ENCODE data around the gene VAMP8. TPM values are rescaled to one million over a fixed set of nuclear protein-coding genes. Genes with fewer than 3 reads are reported as not detected.

VAMP8 gene
- total and polyA plus RNA-seq, 2 donors (not counting 3 experiments of a cell fraction or from before 2014, with no cell fraction given) = 39.0 to 68.7 TPM

DNA sequence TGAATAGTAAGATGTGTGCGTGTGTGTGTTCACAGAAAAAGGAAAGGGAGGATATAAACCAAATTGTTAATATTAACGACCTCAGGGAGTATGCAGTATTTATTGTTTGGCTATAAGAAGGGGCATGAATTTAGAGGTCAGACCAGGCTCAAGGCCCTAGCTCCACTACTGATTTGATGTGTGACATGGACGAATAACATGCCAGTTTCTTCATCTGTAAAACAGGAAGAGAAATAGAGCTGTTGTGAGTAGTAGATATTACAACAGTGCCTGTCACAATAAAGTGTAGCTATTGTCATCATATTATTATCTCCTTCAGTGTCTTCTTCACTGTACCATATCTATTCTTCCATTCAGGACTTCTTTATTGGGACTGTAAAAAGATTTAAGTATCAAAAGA, 42.5 kb upstream of the VAMP8 start:
- H3K9me3 ChIP-seq (replicated peaks; ENCODE audit: control insufficient read depth, insufficient read depth, low read length) = no peaks in the 10 kb centered on the region
- H3K36me3 ChIP-seq (ENCODE audit: control insufficient read depth in 2 of 2, extremely low read depth in 1 of 2, insufficient read depth in 2 of 2, low read length in 2 of 2) = no peaks in the 10 kb centered on the region
- peaks cover 16% of the 10 kb centered on the region for H3K79me2 ChIP-seq (ENCODE audit: control insufficient read depth, insufficient read depth, low read length)
- intact Hi-C loops (cut with micrococcal nuclease) (loop anchor here (5.0 kb wide), 1 partner anchor 208 kb away; the partner anchor contains the start of gene TGOLN2), dilution Hi-C loops (cut with MboI; ENCODE audit: extremely low pct_ligation_motif_present, low sequenced_read_pairs) (no loop called here)
- H3K9me1 ChIP-seq (replicated peaks; ENCODE audit: control insufficient read depth, extremely low read depth, insufficient read depth, low read length) = no peaks in the 10 kb centered on the region
- H3K27ac ChIP-seq (ENCODE audit: insufficient read depth, low read depth, low read length) = no peak overlapping the region
- no TSS peak for BruUV-seq (replicated peaks)
- no peak overlapping the region for H3K4me3 ChIP-seq (replicated peaks in 1 of 3; ENCODE audit: insufficient read depth in 1 of 3, low read depth in 1 of 3, low read length in 3 of 3)
- no peak overlapping the region for H3K4me2 ChIP-seq (ENCODE audit: insufficient read depth, low read length)
- FAIRE-seq (no peak), DNase-seq (ENCODE audit: low read depth, low spot score) (no peak)
- ChIA-PET POLR2A (no interaction called here), CTCF (interaction anchor here (0.9 kb wide), 1 partner anchor 17 kb away, joined by 3 read pairs; no protein-coding TSS in a partner anchor)
- no peak overlapping the region for H3K9ac ChIP-seq (replicated peaks; ENCODE audit: extremely low read depth, insufficient read depth, low read length)
- no peaks in the 10 kb centered on the region for H4K20me1 ChIP-seq (replicated peaks; ENCODE audit: control insufficient read depth, extremely low read depth, insufficient read depth, low read length)
- peaks cover 0 to 3% of the 10 kb centered on the region in 2 experiments for H3K27me3 ChIP-seq (ENCODE audit: control insufficient read depth in 2 of 2, insufficient read depth in 2 of 2, low read length in 2 of 2)
- H2AFZ ChIP-seq (ENCODE audit: low read depth, low read length) = no peak overlapping the region
- H3K4me1 ChIP-seq (ENCODE audit: control insufficient read depth, extremely low read depth, insufficient read depth, low read length) = peaks cover 20% of the 10 kb centered on the region
- TF ChIP-seq, protein P1, sequence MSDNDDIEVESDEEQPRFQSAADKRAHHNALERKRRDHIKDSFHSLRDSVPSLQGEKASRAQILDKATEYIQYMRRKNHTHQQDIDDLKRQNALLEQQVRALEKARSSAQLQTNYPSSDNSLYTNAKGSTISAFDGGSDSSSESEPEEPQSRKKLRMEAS (IDR thresholded peaks at IDR 0.05; ENCODE audit: insufficient read depth, insufficient read length) = no peak
- TF ChIP-seq JUN (IDR thresholded peaks at IDR 0.05; ENCODE audit: borderline replicate concordance, insufficient read depth, insufficient read length, low read depth) (no peak), FOS (IDR thresholded peaks at IDR 0.05; ENCODE audit: borderline replicate concordance, insufficient read depth, low read length) (no peak)

- peaks cover 32% of the 10 kb centered on the region for H3K79me2 ChIP-seq (ENCODE audit: control insufficient read depth, insufficient read depth, low read length)
- no peak overlapping the region for H3K4me2 ChIP-seq (ENCODE audit: insufficient read depth, low read length)
- peaks cover 4% of the 10 kb centered on the region for H4K20me1 ChIP-seq (replicated peaks; ENCODE audit: control insufficient read depth, extremely low read depth, insufficient read depth, low read length)
- no peaks in the 10 kb centered on the region for H3K27me3 ChIP-seq (ENCODE audit: control insufficient read depth in 2 of 2, insufficient read depth in 2 of 2, low read length in 2 of 2)
- peak; percentile 50 for FAIRE-seq
- BruUV-seq (replicated peaks) = no TSS peak
- H2AFZ ChIP-seq (ENCODE audit: low read depth, low read length) = no peak overlapping the region
- no peak overlapping the region for H3K27ac ChIP-seq (ENCODE audit: insufficient read depth, low read depth, low read length)
- no peak overlapping the region for H3K9ac ChIP-seq (replicated peaks; ENCODE audit: extremely low read depth, insufficient read depth, low read length)
- ChIA-PET CTCF (interaction anchor here (1.3 to 1.4 kb wide), 2 partner anchors 14 to 33 kb away, joined by 3 to 4 read pairs; no protein-coding TSS in a partner anchor), POLR2A (interaction anchor here (0.6 to 1.6 kb wide), 3 partner anchors 10 to 107 kb away, joined by 3 to 4 read pairs (median 4); no protein-coding TSS in a partner anchor)
- peaks cover 30% of the 10 kb centered on the region for H3K4me1 ChIP-seq (ENCODE audit: control insufficient read depth, extremely low read depth, insufficient read depth, low read length)
- H3K9me3 ChIP-seq (replicated peaks; ENCODE audit: control insufficient read depth, insufficient read depth, low read length) = no peaks in the 10 kb centered on the region
- intact Hi-C loops (cut with micrococcal nuclease) = loop anchor here (5.0 kb wide), 1 partner anchor 209 kb away; the partner anchor contains the start of gene TGOLN2
- dilution Hi-C loops (cut with MboI; ENCODE audit: extremely low pct_ligation_motif_present, low sequenced_read_pairs) = no loop called here
- no peak overlapping the region for H3K4me3 ChIP-seq (replicated peaks in 1 of 3; ENCODE audit: insufficient read depth in 1 of 3, low read depth in 1 of 3, low read length in 3 of 3)
- no peaks in the 10 kb centered on the region for H3K9me1 ChIP-seq (replicated peaks; ENCODE audit: control insufficient read depth, extremely low read depth, insufficient read depth, low read length)
- peaks cover under 1 to 5% of the 10 kb centered on the region in 2 experiments for H3K36me3 ChIP-seq (ENCODE audit: control insufficient read depth in 2 of 2, extremely low read depth in 1 of 2, insufficient read depth in 2 of 2, low read length in 2 of 2)
- TF ChIP-seq MYC (IDR thresholded peaks at IDR 0.05; ENCODE audit: low read depth, low read length) (no peak), JUN (IDR thresholded peaks at IDR 0.05; ENCODE audit: borderline replicate concordance, insufficient read depth, insufficient read length, low read depth) (peak; percentile 8), FOS (IDR thresholded peaks at IDR 0.05; ENCODE audit: borderline replicate concordance, insufficient read depth, low read length) (peak; percentile 29)
- no peak for DNase-seq (ENCODE audit: low read depth, low spot score)
These were observed 40.9 kb upstream of the VAMP8 start for GRCh38 chr2:85536479-85536878.

Measured in endothelial cell of umbilical vein (primary cell).